ENCODE measurements around the gene WDR1.

WDR1 gene

GRCh38 chr4:10114147-10114546 lies 2.5 kb downstream of the WDR1 start:
- Histone ChIP-seq H3K27me3 (ENCODE audit: low read depth) (no peaks in the 10 kb centered on the region), H3K4me3 (no peak overlapping the region), H3K36me3 (replicated peaks) (peaks cover 68% of the 10 kb centered on the region), H3K4me1 (peaks cover 10% of the 10 kb centered on the region), H3K9me3 (no peaks in the 10 kb centered on the region)
- in situ Hi-C loops (cut with MboI; ENCODE audit: low sequenced_read_pairs) = no loop called here
- DNase-seq (ENCODE audit: low spot score in 2 of 2) = no peak

- H3K27me3 ChIP-seq (ENCODE audit: low read depth) = no peaks in the 10 kb centered on the region
- no peak overlapping the region for H3K4me3 ChIP-seq
- no peak for DNase-seq (ENCODE audit: low spot score in 2 of 2)
- no peaks in the 10 kb centered on the region for H3K9me3 ChIP-seq
- H3K4me1 ChIP-seq = peaks cover 10% of the 10 kb centered on the region
- H3K36me3 ChIP-seq (replicated peaks) = peaks cover 74% of the 10 kb centered on the region
- in situ Hi-C loops (cut with MboI; ENCODE audit: low sequenced_read_pairs) = no loop called here
These were observed 3.1 kb downstream of the WDR1 start for GRCh38 chr4:10113362-10114047.

GRCh38 chr4:10112658-10113284 lies 3.8 kb downstream of the WDR1 start:
- DNase-seq (ENCODE audit: low spot score in 2 of 2) = no peak
- peaks cover 9% of the 10 kb centered on the region for H3K4me1 ChIP-seq
- peaks cover 81% of the 10 kb centered on the region for H3K36me3 ChIP-seq (replicated peaks)
- H3K9me3 ChIP-seq = no peaks in the 10 kb centered on the region
- no peak overlapping the region for H3K4me3 ChIP-seq
- no peaks in the 10 kb centered on the region for H3K27me3 ChIP-seq (ENCODE audit: low read depth)
- in situ Hi-C loops (cut with MboI; ENCODE audit: low sequenced_read_pairs) = no loop called here

- in situ Hi-C loops (cut with MboI; ENCODE audit: low sequenced_read_pairs) = no loop called here
- H3K27me3 ChIP-seq (ENCODE audit: low read depth) = no peaks in the 10 kb centered on the region
- H3K4me3 ChIP-seq = no peak overlapping the region
- DNase-seq (ENCODE audit: low spot score in 2 of 2) = no peak
- H3K36me3 ChIP-seq (replicated peaks) = peaks cover 83% of the 10 kb centered on the region
- peaks cover 5% of the 10 kb centered on the region; the same call in 1 of the 2 replicates for H3K4me1 ChIP-seq
- no peaks in the 10 kb centered on the region for H3K9me3 ChIP-seq
These were observed 5.4 kb downstream of the WDR1 start for GRCh38 chr4:10111067-10111801.

GRCh38 chr4:10109995-10110670 lies 6.5 kb downstream of the WDR1 start:
- no peak for DNase-seq (ENCODE audit: low spot score in 2 of 2)
- H3K36me3 ChIP-seq (replicated peaks) = peaks cover 79% of the 10 kb centered on the region
- H3K4me3 ChIP-seq = no peak overlapping the region
- in situ Hi-C loops (cut with MboI; ENCODE audit: low sequenced_read_pairs) = no loop called here
- no peaks in the 10 kb centered on the region for H3K9me3 ChIP-seq
- H3K27me3 ChIP-seq (ENCODE audit: low read depth) = no peaks in the 10 kb centered on the region
- peaks cover 1% of the 10 kb centered on the region; the same call in 1 of the 2 replicates for H3K4me1 ChIP-seq

GRCh38 chr4:10108818-10109783 lies 7.5 kb downstream of the WDR1 start:
- DNase-seq (ENCODE audit: low spot score in 2 of 2) = no peak
- in situ Hi-C loops (cut with MboI; ENCODE audit: low sequenced_read_pairs) = no loop called here
- no peak overlapping the region for H3K4me3 ChIP-seq
- no peaks in the 10 kb centered on the region for H3K9me3 ChIP-seq
- peaks cover 68% of the 10 kb centered on the region for H3K36me3 ChIP-seq (replicated peaks)
- H3K4me1 ChIP-seq = peaks cover 7% of the 10 kb centered on the region
- H3K27me3 ChIP-seq (ENCODE audit: low read depth) = no peaks in the 10 kb centered on the region

GRCh38 chr4:10108391-10108790 lies 8.2 kb downstream of the WDR1 start:
- in situ Hi-C loops (cut with MboI; ENCODE audit: low sequenced_read_pairs) = no loop called here
- Histone ChIP-seq H3K4me3 (no peak overlapping the region), H3K4me1 (peaks cover 10% of the 10 kb centered on the region), H3K36me3 (replicated peaks) (peaks cover 61% of the 10 kb centered on the region), H3K27me3 (ENCODE audit: low read depth) (no peaks in the 10 kb centered on the region), H3K9me3 (no peaks in the 10 kb centered on the region)
- DNase-seq (ENCODE audit: low spot score in 2 of 2) = no peak

- Histone ChIP-seq H3K36me3 (replicated peaks) (peaks cover 61% of the 10 kb centered on the region), H3K4me3 (no peak overlapping the region), H3K27me3 (ENCODE audit: low read depth) (no peaks in the 10 kb centered on the region), H3K9me3 (no peaks in the 10 kb centered on the region), H3K4me1 (peaks cover 10% of the 10 kb centered on the region)
- in situ Hi-C loops (cut with MboI; ENCODE audit: low sequenced_read_pairs) = no loop called here
- no peak for DNase-seq (ENCODE audit: low spot score in 2 of 2)
These were observed 9.2 kb downstream of the WDR1 start for GRCh38 chr4:10107111-10108091.

GRCh38 chr4:10106421-10107039 lies 10.1 kb downstream of the WDR1 start:
- H3K4me1 ChIP-seq = peaks cover 10% of the 10 kb centered on the region
- no peak overlapping the region for H3K4me3 ChIP-seq
- DNase-seq (ENCODE audit: low spot score in 2 of 2) = no peak
- in situ Hi-C loops (cut with MboI; ENCODE audit: low sequenced_read_pairs) = no loop called here
- H3K9me3 ChIP-seq = no peaks in the 10 kb centered on the region
- no peaks in the 10 kb centered on the region for H3K27me3 ChIP-seq (ENCODE audit: low read depth)
- H3K36me3 ChIP-seq (replicated peaks) = peaks cover 61% of the 10 kb centered on the region

- Histone ChIP-seq H3K4me3 (no peak overlapping the region), H3K27me3 (ENCODE audit: low read depth) (no peaks in the 10 kb centered on the region), H3K9me3 (no peaks in the 10 kb centered on the region), H3K36me3 (replicated peaks) (peaks cover 59% of the 10 kb centered on the region), H3K4me1 (peaks cover 10% of the 10 kb centered on the region)
- in situ Hi-C loops (cut with MboI; ENCODE audit: low sequenced_read_pairs) = no loop called here
- no peak for DNase-seq (ENCODE audit: low spot score in 2 of 2)
These were observed 10.7 kb downstream of the WDR1 start for GRCh38 chr4:10105920-10106319.

- in situ Hi-C loops (cut with MboI; ENCODE audit: low sequenced_read_pairs) = no loop called here
- peaks cover 54% of the 10 kb centered on the region for H3K36me3 ChIP-seq (replicated peaks)
- no peak for DNase-seq (ENCODE audit: low spot score in 2 of 2)
- no peaks in the 10 kb centered on the region for H3K27me3 ChIP-seq (ENCODE audit: low read depth)
- H3K4me3 ChIP-seq = no peak overlapping the region
- H3K4me1 ChIP-seq = peaks cover 10% of the 10 kb centered on the region
- H3K9me3 ChIP-seq = no peaks in the 10 kb centered on the region
These were observed 11.2 kb downstream of the WDR1 start for GRCh38 chr4:10105421-10105820.

- no peaks in the 10 kb centered on the region for H3K27me3 ChIP-seq (ENCODE audit: low read depth)
- no peaks in the 10 kb centered on the region for H3K9me3 ChIP-seq
- peaks cover 51% of the 10 kb centered on the region for H3K36me3 ChIP-seq (replicated peaks)
- H3K4me3 ChIP-seq = no peak overlapping the region
- in situ Hi-C loops (cut with MboI; ENCODE audit: low sequenced_read_pairs) = no loop called here
- no peak for DNase-seq (ENCODE audit: low spot score in 2 of 2)
- H3K4me1 ChIP-seq = peaks cover 10% of the 10 kb centered on the region
These were observed 11.7 kb downstream of the WDR1 start for GRCh38 chr4:10104991-10105276.
